Frontal cortex (tissue), 4 donors: ENCODE data around the gene L1TD1. TPM values are rescaled to one million over a fixed set of nuclear protein-coding genes. Genes with fewer than 3 reads are reported as not detected.
"Not testable (repeated sequence)": the region's sequence is repeated elsewhere in the genome, so short reads cannot be mapped to it uniquely, and the experiment has no call there.

Source experiments
- DNase-seq, 2 donors: peaks; one replicate each; pipeline ENCODE4 v3.0.0; 2012; ENCODE audit warnings: low spot score in 2 of 2
- FAIRE-seq: peaks from 2 replicates; lab custom pipeline; 2012; peaks lifted over from hg19 to GRCh38; lab: Jason Lieb, UNC
- total RNA-seq: library from RNA; depleted of rRNA; stranded (reverse); fragments of >200 nt; gene quantifications from one replicate; pipeline ENCODE4 v1.2.3, GENCODE V29; 2014
- donor health status: control.
- donor health status: control.
- donor health status: control.

Gene L1TD1
- total RNA-seq, 1 donor from 2014 or later = 0.41 TPM

DNA sequence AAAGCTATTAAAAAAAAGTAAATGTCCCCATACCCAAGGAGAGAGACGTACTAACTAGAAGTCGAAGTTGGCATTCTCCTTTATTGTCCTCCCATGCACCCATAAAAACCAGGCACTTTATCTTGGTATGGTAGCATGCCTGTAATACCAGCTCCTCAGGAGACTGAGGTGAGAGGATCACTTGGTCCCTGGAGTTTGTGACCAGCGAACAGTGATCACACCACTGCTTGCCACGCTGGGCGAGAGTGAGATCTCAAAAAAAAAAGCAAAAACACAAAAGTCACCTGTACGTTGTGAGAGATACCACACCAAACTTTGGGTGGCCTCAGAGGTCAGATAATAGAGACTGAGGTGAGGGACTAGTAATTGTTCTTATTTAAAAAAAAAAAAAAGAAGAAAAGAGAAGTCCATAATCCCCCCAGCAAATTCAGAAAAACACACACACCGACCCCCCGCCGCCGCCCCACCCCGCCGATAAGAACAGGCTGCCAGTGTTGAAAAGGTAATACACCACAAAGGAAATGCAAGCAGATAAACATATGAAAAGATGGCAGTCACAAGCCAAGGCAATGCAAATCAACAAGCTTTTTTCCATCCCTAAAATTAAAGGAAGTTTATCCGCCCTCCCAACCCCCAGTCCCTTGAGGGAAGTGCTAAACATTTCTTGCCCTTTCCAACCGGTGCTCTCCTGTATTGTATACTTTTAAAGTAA, 3.6 kb downstream of the L1TD1 start:
- FAIRE-seq = no peak
- no peak for DNase-seq

DNA sequence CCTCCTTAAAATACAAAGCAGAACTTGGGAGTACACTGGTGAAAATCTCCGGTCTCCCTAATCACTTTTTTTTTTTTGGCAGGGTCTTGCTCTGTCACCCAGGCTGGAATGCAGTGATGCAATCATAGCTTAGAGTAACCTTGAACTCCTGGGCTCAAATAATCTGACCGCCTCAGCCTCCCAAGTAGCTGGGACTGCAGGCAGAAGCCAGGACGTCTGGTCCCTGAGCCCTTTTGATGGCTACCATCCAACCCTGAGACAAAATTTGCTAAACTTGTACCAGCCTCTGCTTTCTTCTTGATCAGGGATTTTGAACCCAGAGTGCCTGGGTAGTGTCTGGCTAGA, 4.1 kb downstream of the L1TD1 start:
- FAIRE-seq = no peak

DNA sequence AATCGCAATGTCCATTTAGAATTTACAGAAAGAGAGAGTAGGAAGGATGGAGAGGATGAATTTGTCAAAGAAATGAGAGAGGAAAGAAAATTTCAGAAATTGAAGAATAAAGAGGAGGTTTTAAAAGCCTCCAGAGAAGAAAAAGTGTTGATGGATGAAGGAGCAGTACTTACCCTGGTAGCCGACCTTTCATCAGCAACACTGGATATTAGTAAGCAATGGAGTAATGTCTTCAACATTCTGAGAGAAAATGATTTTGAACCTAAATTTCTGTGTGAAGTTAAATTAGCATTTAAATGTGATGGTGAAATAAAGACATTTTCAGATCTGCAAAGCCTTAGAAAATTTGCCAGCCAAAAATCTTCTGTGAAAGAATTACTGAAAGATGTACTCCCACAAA, 12.5 kb downstream of the L1TD1 start:
- DNase-seq = no peak
- no peak for FAIRE-seq

More for the DNA sequence above, 4.1 kb downstream of the L1TD1 start:
- no peak for DNase-seq

DNA sequence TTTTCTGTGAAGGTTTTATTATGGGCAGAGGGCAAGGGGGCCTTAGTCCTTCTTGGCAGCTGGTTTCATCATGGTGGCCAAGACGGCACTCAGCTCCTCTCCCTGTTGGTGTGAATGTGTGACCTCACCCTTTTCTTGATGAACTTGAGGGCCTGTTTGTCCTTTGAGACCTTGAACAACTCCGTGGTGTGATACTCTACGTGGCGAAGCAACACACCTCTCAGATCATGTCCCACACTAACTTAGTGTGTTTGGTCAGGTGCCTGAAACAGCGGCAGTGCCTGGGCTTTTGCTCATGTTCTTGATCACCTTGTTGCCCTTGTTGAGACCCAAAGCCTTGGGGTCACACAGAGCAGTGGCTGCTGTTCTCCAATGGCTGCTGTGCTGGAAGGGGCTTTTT, 13.4 kb downstream of the L1TD1 start:
- FAIRE-seq = no peak

GRCh38 chr1:62208970-62209369, 14.3 kb downstream of the L1TD1 start:
- FAIRE-seq = no peak
- no peak for DNase-seq

More for the DNA sequence above, 13.4 kb downstream of the L1TD1 start:
- no peak for DNase-seq

DNA sequence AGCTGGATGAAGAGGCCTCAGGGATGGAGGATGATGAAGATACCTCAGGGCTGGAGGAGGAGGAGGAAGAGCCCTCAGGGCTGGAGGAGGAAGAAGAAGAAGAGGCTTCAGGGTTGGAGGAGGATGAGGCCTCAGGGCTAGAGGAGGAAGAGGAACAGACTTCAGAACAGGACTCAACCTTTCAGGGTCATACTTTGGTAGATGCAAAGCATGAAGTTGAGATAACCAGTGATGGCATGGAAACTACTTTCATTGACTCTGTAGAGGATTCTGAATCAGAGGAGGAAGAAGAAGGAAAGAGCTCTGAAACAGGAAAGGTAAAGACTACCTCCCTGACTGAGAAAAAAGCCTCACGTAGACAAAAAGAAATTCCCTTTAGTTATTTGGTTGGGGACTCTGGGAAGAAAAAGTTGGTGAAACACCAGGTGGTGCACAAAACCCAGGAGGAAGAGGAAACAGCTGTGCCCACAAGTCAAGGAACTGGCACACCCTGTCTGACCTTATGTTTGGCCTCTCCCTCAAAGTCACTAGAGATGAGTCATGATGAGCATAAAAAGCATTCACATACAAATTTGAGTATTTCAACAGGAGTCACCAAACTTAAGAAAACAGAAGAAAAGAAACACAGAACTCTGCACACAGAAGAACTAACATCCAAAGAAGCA, 15.4 kb downstream of the L1TD1 start:
- DNase-seq (no peak), FAIRE-seq (no peak)

GRCh38 chr1:62210960-62211359, 16.3 kb downstream of the L1TD1 start:
- FAIRE-seq (no peak), DNase-seq (no peak)

DNA sequence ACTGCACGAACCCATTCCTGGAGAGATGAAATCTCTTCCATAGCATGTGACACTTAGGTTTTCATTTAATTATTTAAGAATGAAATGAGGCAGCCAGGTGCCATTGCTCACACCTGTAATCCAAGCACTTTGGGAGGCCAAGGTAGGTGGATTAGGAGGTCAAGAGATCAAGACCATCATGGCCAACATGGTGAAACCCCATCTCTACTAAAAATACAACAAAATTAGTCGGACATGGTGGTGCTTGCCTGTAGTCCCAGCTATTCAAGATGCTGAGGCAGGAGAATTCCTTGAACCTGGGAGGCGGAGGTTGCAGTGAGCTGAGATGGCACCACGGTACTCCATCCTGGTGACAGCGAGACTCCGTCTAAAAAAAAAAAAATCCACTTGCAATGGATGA, 17.8 kb downstream of the L1TD1 start:
- FAIRE-seq (no peak), DNase-seq (no peak)

DNA sequence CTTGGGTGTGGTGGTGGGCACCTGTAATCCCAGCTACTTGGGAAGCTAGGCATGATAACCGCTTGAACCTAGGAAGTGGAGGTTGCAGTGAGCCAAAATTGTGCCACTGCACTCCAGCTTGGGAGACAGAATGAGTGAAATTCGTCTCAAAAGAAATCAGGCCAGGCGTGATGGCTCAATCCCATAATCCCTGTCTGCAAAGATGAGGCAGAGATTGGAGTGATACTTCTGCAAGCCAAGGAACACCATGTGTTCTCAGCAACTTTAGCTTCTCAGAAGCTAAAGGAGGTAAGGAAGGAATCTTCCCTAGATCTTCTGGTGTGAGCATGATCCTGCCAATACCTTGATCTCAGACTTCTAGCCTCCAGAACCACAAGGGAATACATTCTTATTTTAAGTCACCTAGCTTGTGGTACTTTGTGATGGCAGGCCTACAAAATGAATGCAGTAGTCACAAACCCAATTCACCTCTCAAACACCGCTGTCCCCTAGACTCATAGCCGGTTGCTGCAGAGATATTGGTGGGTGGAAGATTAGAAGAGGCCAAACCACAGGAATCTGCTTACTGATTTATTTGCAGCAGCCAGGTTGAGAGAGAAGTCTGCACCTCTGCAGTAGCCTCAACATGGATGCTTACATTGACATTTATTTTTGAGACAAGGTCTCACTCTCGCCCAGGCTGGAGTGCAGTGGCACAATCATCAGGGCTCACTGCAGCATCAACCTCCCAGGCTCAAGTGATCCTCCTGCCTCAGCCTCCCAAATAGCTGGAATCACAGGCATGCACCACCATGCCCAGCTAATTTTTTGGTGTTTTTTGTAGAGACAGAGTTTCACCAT, 18.6 kb downstream of the L1TD1 start:
- DNase-seq (no peak), FAIRE-seq (no peak)

GRCh38 chr1:62218604-62219003, 24.0 kb downstream of the L1TD1 start:
- FAIRE-seq (no peak), DNase-seq (no peak)

GRCh38 chr1:62220456-62220855, 25.8 kb downstream of the L1TD1 start:
- DNase-seq, FAIRE-seq: not testable (repeated sequence)

- FAIRE-seq = no peak
- DNase-seq = no peak
Measured at GRCh38 chr1:62221171-62221570, 26.5 kb downstream of the L1TD1 start.

DNA sequence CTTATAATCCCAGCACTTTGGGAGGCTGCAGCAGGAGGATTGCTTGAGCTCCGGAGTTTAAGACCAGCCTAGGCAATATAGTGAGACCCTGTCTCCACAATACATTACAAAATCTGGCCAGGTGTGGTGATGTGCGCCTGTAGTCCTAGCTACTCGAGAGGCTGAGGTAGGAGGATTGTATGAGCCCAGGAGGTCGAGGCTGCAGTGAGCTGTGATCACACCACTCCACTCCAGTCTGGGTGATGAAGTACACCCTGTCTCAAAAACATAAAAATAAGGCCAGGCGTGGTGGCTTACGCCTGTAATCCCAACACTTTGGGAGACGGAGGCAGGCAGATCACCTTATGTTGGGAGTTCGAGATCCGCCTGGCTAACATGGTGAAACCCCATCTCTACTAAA, 27.7 kb downstream of the L1TD1 start:
- FAIRE-seq = no peak
- no peak for DNase-seq

GRCh38 chr1:62224182-62224581, 29.5 kb downstream of the L1TD1 start:
- DNase-seq = no peak
- no peak for FAIRE-seq

- FAIRE-seq (no peak), DNase-seq (no peak)
Measured at GRCh38 chr1:62227496-62227895, 32.8 kb downstream of the L1TD1 start.

GRCh38 chr1:62228136-62228882, 33.7 kb downstream of the L1TD1 start:
- FAIRE-seq (no peak), DNase-seq (no peak)

GRCh38 chr1:62228883-62229187, 34.2 kb downstream of the L1TD1 start:
- no peak for FAIRE-seq
- no peak for DNase-seq

GRCh38 chr1:62229468-62229867, 34.8 kb downstream of the L1TD1 start:
- no peak for DNase-seq
- FAIRE-seq = no peak

DNA sequence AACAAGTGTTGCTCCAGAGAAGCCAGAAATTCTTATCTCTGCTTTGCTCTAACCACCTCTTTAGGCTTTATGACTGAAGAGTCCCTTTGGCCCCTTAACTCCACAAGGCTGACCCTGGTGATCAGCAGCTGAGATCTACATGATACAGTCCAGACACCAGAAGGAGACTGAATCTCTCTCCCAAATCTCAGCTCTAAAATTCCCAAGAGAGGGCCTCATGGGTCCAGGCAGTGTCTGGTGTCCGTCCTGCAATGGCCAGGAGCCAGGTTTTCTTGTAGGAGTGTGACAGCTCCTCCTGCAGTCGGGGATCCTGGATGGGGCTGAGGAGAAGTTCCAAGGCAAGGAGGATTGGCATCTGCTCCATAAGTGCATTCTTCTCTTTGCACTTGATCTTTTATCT, 35.3 kb downstream of the L1TD1 start:
- DNase-seq = no peak
- FAIRE-seq = no peak

GRCh38 chr1:62230718-62231117, 36.1 kb downstream of the L1TD1 start:
- FAIRE-seq (no peak), DNase-seq (no peak)
